ENCODE results near the gene ENPP6. TPM values are rescaled to one million over a fixed set of nuclear protein-coding genes. Genes with fewer than 3 reads are reported as not detected.

The ENPP6 gene
- total and polyA plus RNA-seq, 2 donors (not counting 3 experiments of a cell fraction or from before 2014, with no cell fraction given) = not detected

DNA sequence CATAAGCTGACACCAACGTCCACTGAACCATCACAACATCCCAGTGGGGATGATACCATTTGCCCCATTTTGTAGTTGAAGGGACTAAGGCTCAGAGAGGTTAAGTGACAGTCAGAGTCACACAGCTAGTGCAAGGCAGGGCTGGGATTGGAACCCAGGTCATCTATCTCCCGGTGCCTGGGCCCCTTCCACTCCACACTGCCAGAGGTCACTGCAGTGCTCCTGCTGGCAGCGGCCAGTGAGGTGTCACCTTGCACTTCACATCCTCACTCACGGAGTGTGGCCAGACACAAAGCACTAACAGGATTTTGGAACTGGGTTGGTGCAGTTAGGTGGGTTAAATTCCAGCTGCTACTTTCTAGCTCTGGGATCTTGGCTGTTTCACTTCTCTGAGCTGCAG lies 118.7 kb downstream of the ENPP6 start:
- Histone ChIP-seq H3K27me3 (ENCODE audit: control insufficient read depth in 2 of 2, insufficient read depth in 2 of 2, low read length in 2 of 2) (no peaks in the 10 kb centered on the region), H3K4me1 (ENCODE audit: control insufficient read depth, extremely low read depth, insufficient read depth, low read length) (no peaks in the 10 kb centered on the region), H3K9me3 (replicated peaks; ENCODE audit: control insufficient read depth, insufficient read depth, low read length) (no peaks in the 10 kb centered on the region), H3K9ac (replicated peaks; ENCODE audit: extremely low read depth, insufficient read depth, low read length) (no peak overlapping the region), H3K36me3 (ENCODE audit: control insufficient read depth in 2 of 2, extremely low read depth in 1 of 2, insufficient read depth in 2 of 2, low read length in 2 of 2) (no peaks in the 10 kb centered on the region), H4K20me1 (replicated peaks; ENCODE audit: control insufficient read depth, extremely low read depth, insufficient read depth, low read length) (no peaks in the 10 kb centered on the region), H3K9me1 (replicated peaks; ENCODE audit: control insufficient read depth, extremely low read depth, insufficient read depth, low read length) (no peaks in the 10 kb centered on the region), H3K27ac (ENCODE audit: insufficient read depth, low read depth, low read length) (no peak overlapping the region), H3K4me3 (replicated peaks in 1 of 3; ENCODE audit: insufficient read depth in 1 of 3, low read depth in 1 of 3, low read length in 3 of 3) (no peak overlapping the region), H3K4me2 (ENCODE audit: insufficient read depth, low read length) (no peak overlapping the region), H3K79me2 (ENCODE audit: control insufficient read depth, insufficient read depth, low read length) (no peaks in the 10 kb centered on the region), H2AFZ (ENCODE audit: low read depth, low read length) (no peak overlapping the region)
- CTCF ChIA-PET = interaction anchor here (1.2 kb wide), 1 partner anchor 258 kb away, joined by 8 read pairs; no protein-coding TSS in a partner anchor
- no peak for DNase-seq (ENCODE audit: low read depth, low spot score)
- intact Hi-C loops (cut with micrococcal nuclease) = no loop called here
- POLR2A ChIA-PET = no interaction called here
- TF ChIP-seq EZH2 (IDR thresholded peaks at IDR 0.05; ENCODE audit: borderline replicate concordance, low read depth, low read length, severe bottlenecking) (no peak), POLR2A (IDR thresholded peaks at IDR 0.05; ENCODE audit: low read depth, low read length) (no peak)
- TF ChIP-seq, protein P1, sequence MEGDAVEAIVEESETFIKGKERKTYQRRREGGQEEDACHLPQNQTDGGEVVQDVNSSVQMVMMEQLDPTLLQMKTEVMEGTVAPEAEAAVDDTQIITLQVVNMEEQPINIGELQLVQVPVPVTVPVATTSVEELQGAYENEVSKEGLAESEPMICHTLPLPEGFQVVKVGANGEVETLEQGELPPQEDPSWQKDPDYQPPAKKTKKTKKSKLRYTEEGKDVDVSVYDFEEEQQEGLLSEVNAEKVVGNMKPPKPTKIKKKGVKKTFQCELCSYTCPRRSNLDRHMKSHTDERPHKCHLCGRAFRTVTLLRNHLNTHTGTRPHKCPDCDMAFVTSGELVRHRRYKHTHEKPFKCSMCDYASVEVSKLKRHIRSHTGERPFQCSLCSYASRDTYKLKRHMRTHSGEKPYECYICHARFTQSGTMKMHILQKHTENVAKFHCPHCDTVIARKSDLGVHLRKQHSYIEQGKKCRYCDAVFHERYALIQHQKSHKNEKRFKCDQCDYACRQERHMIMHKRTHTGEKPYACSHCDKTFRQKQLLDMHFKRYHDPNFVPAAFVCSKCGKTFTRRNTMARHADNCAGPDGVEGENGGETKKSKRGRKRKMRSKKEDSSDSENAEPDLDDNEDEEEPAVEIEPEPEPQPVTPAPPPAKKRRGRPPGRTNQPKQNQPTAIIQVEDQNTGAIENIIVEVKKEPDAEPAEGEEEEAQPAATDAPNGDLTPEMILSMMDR (IDR thresholded peaks at IDR 0.05; ENCODE audit: extremely low read depth in 1 of 2, insufficient read depth in 1 of 2, low read depth in 1 of 2, low read length in 2 of 2) = no peak
- TF ChIP-seq, protein P2, sequence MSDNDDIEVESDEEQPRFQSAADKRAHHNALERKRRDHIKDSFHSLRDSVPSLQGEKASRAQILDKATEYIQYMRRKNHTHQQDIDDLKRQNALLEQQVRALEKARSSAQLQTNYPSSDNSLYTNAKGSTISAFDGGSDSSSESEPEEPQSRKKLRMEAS (IDR thresholded peaks at IDR 0.05; ENCODE audit: insufficient read depth, insufficient read length) = no peak
- dilution Hi-C loops (cut with MboI; ENCODE audit: extremely low pct_ligation_motif_present, low sequenced_read_pairs) = no loop called here
- FAIRE-seq = no peak
- no TSS peak for BruUV-seq (replicated peaks)

DNA sequence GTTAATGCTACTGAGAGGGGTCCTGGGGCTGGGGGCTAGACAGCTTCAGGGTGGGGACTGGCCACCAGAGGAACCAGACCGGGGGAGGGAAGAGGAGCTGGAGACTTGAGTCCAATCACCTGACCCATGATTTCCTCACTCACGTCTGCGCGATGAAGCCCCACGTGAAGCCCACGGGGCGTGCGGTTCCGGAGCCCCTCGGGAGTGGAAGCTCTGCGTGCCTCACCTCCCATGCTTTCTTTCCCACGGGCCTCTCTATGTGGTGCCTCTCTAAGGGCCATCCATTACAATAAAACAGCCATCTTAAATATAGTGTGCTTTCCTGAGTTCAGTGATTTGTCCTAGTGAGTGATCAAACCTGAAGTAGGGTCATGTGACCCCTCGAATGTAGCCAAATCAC lies 119.9 kb downstream of the ENPP6 start:
- CTCF ChIA-PET = no interaction called here
- dilution Hi-C loops (cut with MboI; ENCODE audit: extremely low pct_ligation_motif_present, low sequenced_read_pairs) = no loop called here
- no TSS peak for BruUV-seq (replicated peaks)

More for the DNA sequence above, 119.9 kb downstream of the ENPP6 start:
- Histone ChIP-seq H3K9me1 (replicated peaks; ENCODE audit: control insufficient read depth, extremely low read depth, insufficient read depth, low read length) (no peaks in the 10 kb centered on the region), H3K36me3 (ENCODE audit: control insufficient read depth in 2 of 2, extremely low read depth in 1 of 2, insufficient read depth in 2 of 2, low read length in 2 of 2) (no peaks in the 10 kb centered on the region), H4K20me1 (replicated peaks; ENCODE audit: control insufficient read depth, extremely low read depth, insufficient read depth, low read length) (no peaks in the 10 kb centered on the region), H3K4me3 (replicated peaks in 1 of 3; ENCODE audit: insufficient read depth in 1 of 3, low read depth in 1 of 3, low read length in 3 of 3) (no peak overlapping the region), H3K4me1 (ENCODE audit: control insufficient read depth, extremely low read depth, insufficient read depth, low read length) (no peaks in the 10 kb centered on the region), H3K9ac (replicated peaks; ENCODE audit: extremely low read depth, insufficient read depth, low read length) (no peak overlapping the region), H3K4me2 (ENCODE audit: insufficient read depth, low read length) (no peak overlapping the region), H3K9me3 (replicated peaks; ENCODE audit: control insufficient read depth, insufficient read depth, low read length) (no peaks in the 10 kb centered on the region), H2AFZ (ENCODE audit: low read depth, low read length) (no peak overlapping the region), H3K27ac (ENCODE audit: insufficient read depth, low read depth, low read length) (no peak overlapping the region), H3K27me3 (ENCODE audit: control insufficient read depth in 2 of 2, insufficient read depth in 2 of 2, low read length in 2 of 2) (no peaks in the 10 kb centered on the region), H3K79me2 (ENCODE audit: control insufficient read depth, insufficient read depth, low read length) (no peaks in the 10 kb centered on the region)
- DNase-seq (ENCODE audit: low read depth, low spot score) = no peak
- FAIRE-seq = no peak
- POLR2A ChIA-PET = no interaction called here
- intact Hi-C loops (cut with micrococcal nuclease) = no loop called here
- TF ChIP-seq POLR2A (IDR thresholded peaks at IDR 0.05; ENCODE audit: low read depth, low read length) = no peak
- TF ChIP-seq POLR2AphosphoS5 (IDR thresholded peaks at IDR 0.05; ENCODE audit: insufficient read depth, low read depth, low read length) = no peak
- no peak for TF ChIP-seq JUN (IDR thresholded peaks at IDR 0.05; ENCODE audit: borderline replicate concordance, insufficient read depth, insufficient read length, low read depth)
- no peak for TF ChIP-seq GATA2 (IDR thresholded peaks at IDR 0.05; ENCODE audit: insufficient read depth, insufficient read length, low read depth, low read length)
- no peak for TF ChIP-seq FOS (IDR thresholded peaks at IDR 0.05; ENCODE audit: borderline replicate concordance, insufficient read depth, low read length)
- TF ChIP-seq EZH2 (IDR thresholded peaks at IDR 0.05; ENCODE audit: borderline replicate concordance, low read depth, low read length, severe bottlenecking) = no peak
- TF ChIP-seq MYC (IDR thresholded peaks at IDR 0.05; ENCODE audit: low read depth, low read length) = no peak
- TF ChIP-seq, protein P2 (IDR thresholded peaks at IDR 0.05; ENCODE audit: insufficient read depth, insufficient read length) = no peak
- TF ChIP-seq, protein P1 (IDR thresholded peaks at IDR 0.05; ENCODE audit: extremely low read depth in 1 of 2, insufficient read depth in 1 of 2, low read depth in 1 of 2, low read length in 2 of 2) = no peak

All from endothelial cell of umbilical vein (primary cell).